Subcutaneous abdominal adipose tissue (tissue), 5 donors: Measurements from ENCODE around the gene HELZ.

Experiments
- H3K27ac ChIP-seq: one replicate; pipeline ENCODE4 v1.7.0; 2013; ENCODE audit warnings: low read depth, mild to moderate bottlenecking, inconsistent platforms, low read length, moderate library complexity
- H3K27me3 ChIP-seq, 5 donors: one replicate each; pipeline ENCODE4 v1.7.0; 2013; ENCODE audit warnings: low read length in 5 of 5, inconsistent platforms in 1 of 5; ENCODE audit not compliant: control insufficient read depth in 5 of 5, insufficient read depth in 4 of 5
- H3K36me3 ChIP-seq, 5 donors: one replicate each; pipeline ENCODE4 v1.7.0; 2013; ENCODE audit warnings: low read length in 5 of 5; ENCODE audit not compliant: control insufficient read depth in 5 of 5, insufficient read depth in 5 of 5
- H3K4me1 ChIP-seq, 5 donors: one replicate each; pipeline ENCODE4 v1.7.0; 2013; ENCODE audit warnings: low read length in 5 of 5, mild to moderate bottlenecking in 3 of 5, moderate library complexity in 1 of 5; ENCODE audit not compliant: control insufficient read depth in 5 of 5, insufficient read depth in 5 of 5
- H3K4me3 ChIP-seq, 5 donors: one replicate each; pipeline ENCODE4 v1.7.0; 2013; ENCODE audit warnings: low read length in 5 of 5, low read depth in 1 of 5
- H3K9ac ChIP-seq, 5 donors: one replicate each; pipeline ENCODE4 v1.7.0; 2013; ENCODE audit warnings: low read length in 5 of 5, mild to moderate bottlenecking in 4 of 5, moderate library complexity in 3 of 5
- H3K9me3 ChIP-seq, 5 donors: one replicate each; pipeline ENCODE4 v1.7.0; 2013; ENCODE audit warnings: low read length in 5 of 5; ENCODE audit not compliant: control insufficient read depth in 5 of 5
- donor health status: healthy.
- donor health status: healthy.
- donor health status: healthy.
- donor health status: healthy.
- donor health status: healthy.

The HELZ gene

GRCh38 chr17:67247416-67247900, 2.5 kb upstream of the HELZ start:
- H3K4me3 ChIP-seq, result no peak overlapping the region
- peaks cover 7 to 33% (median 29%) of the 10 kb centered on the region in 5 donors for H3K4me1 ChIP-seq
- no peaks in the 10 kb centered on the region for H3K27me3 ChIP-seq
- H3K9me3 ChIP-seq, result no peaks in the 10 kb centered on the region
- no peak overlapping the region for H3K27ac ChIP-seq
- no peak overlapping the region for H3K9ac ChIP-seq
- no peaks in the 10 kb centered on the region for H3K36me3 ChIP-seq

GRCh38 chr17:67246653-67247415, 1.8 kb upstream of the HELZ start:
- Histone ChIP-seq H3K4me1 (peaks cover 7 to 38% (median 35%) of the 10 kb centered on the region in 5 donors), H3K27me3 (no peaks in the 10 kb centered on the region), H3K9ac (peak overlapping the region in 2 of 5 donors; percentile 20 to 47), H3K9me3 (no peaks in the 10 kb centered on the region), H3K36me3 (peaks cover 0 to under 1% (median 0%) of the 10 kb centered on the region in 5 donors), H3K27ac (no peak overlapping the region), H3K4me3 (peak overlapping the region in 4 of 5 donors; percentile 55 to 87 (median 83))

GRCh38 chr17:67246403-67246652, 1.3 kb upstream of the HELZ start:
- H3K36me3 ChIP-seq, result peaks cover 0 to 4% (median 0%) of the 10 kb centered on the region in 5 donors
- peak overlapping the region in 4 of 5 donors; percentile 47 to 98 (median 71) for H3K9ac ChIP-seq
- peak overlapping the region; percentile 55 to 87 (median 84) for H3K4me3 ChIP-seq
- H3K27me3 ChIP-seq, result no peaks in the 10 kb centered on the region
- H3K27ac ChIP-seq, result no peak overlapping the region
- H3K9me3 ChIP-seq, result no peaks in the 10 kb centered on the region
- peaks cover 9 to 43% (median 40%) of the 10 kb centered on the region in 5 donors for H3K4me1 ChIP-seq

- H3K9ac ChIP-seq, result peak overlapping the region in 4 of 5 donors; percentile 75 to 98 (median 85)
- peak overlapping the region; percentile 88 for H3K27ac ChIP-seq
- no peaks in the 10 kb centered on the region for H3K27me3 ChIP-seq
- peaks cover 9 to 48% (median 42%) of the 10 kb centered on the region in 5 donors for H3K4me1 ChIP-seq
- no peaks in the 10 kb centered on the region for H3K9me3 ChIP-seq
- peak overlapping the region; percentile 59 to 87 (median 84) for H3K4me3 ChIP-seq
- peaks cover 0 to 4% (median 0%) of the 10 kb centered on the region in 5 donors for H3K36me3 ChIP-seq
Measured at GRCh38 chr17:67245694-67246402, 852 bp upstream of the HELZ start.

GRCh38 chr17:67244431-67245072, 444 bp downstream of the HELZ start:
- H3K36me3 ChIP-seq, result peaks cover 0 to 4% (median 0%) of the 10 kb centered on the region in 5 donors
- H3K4me1 ChIP-seq, result peaks cover 9 to 60% (median 50%) of the 10 kb centered on the region in 5 donors
- H3K27ac ChIP-seq, result peak overlapping the region; percentile 88
- peak overlapping the region; percentile 73 to 98 (median 93) for H3K9ac ChIP-seq
- no peaks in the 10 kb centered on the region for H3K27me3 ChIP-seq
- H3K4me3 ChIP-seq, result peak overlapping the region; percentile 78 to 87 (median 84)
- no peaks in the 10 kb centered on the region for H3K9me3 ChIP-seq

- H3K36me3 ChIP-seq, result peaks cover 5 to 11% (median 9%) of the 10 kb centered on the region in 5 donors
- H3K27me3 ChIP-seq, result no peaks in the 10 kb centered on the region
- peaks cover 9 to 65% (median 53%) of the 10 kb centered on the region in 5 donors for H3K4me1 ChIP-seq
- peak overlapping the region in 3 of 5 donors; percentile 93 to 98 (median 97) for H3K9ac ChIP-seq
- H3K4me3 ChIP-seq, result peak overlapping the region in 4 of 5 donors; percentile 34 to 81 (median 60)
- no peaks in the 10 kb centered on the region for H3K9me3 ChIP-seq
- peak overlapping the region; percentile 88 for H3K27ac ChIP-seq
Measured at GRCh38 chr17:67243284-67243683, 1.7 kb downstream of the HELZ start.

GRCh38 chr17:67241719-67242341, 3.2 kb downstream of the HELZ start:
- peaks cover 7 to 17% (median 14%) of the 10 kb centered on the region in 5 donors for H3K36me3 ChIP-seq
- H3K27ac ChIP-seq, result peak overlapping the region; percentile 21
- H3K4me1 ChIP-seq, result peaks cover 9 to 65% (median 53%) of the 10 kb centered on the region in 5 donors
- no peak overlapping the region for H3K9ac ChIP-seq
- no peaks in the 10 kb centered on the region for H3K9me3 ChIP-seq
- H3K4me3 ChIP-seq, result no peak overlapping the region
- H3K27me3 ChIP-seq, result no peaks in the 10 kb centered on the region

GRCh38 chr17:67239597-67239996, 5.4 kb downstream of the HELZ start:
- H3K4me1 ChIP-seq, result peaks cover 9 to 51% (median 45%) of the 10 kb centered on the region in 5 donors
- H3K9me3 ChIP-seq, result no peaks in the 10 kb centered on the region
- H3K4me3 ChIP-seq, result no peak overlapping the region
- H3K27ac ChIP-seq, result peak overlapping the region; percentile 72
- no peaks in the 10 kb centered on the region for H3K27me3 ChIP-seq
- H3K36me3 ChIP-seq, result peaks cover 18 to 37% (median 20%) of the 10 kb centered on the region in 5 donors
- peak overlapping the region in 2 of 5 donors; percentile 25 to 41 for H3K9ac ChIP-seq

- no peaks in the 10 kb centered on the region for H3K27me3 ChIP-seq
- peaks cover 7 to 47% (median 41%) of the 10 kb centered on the region in 5 donors for H3K4me1 ChIP-seq
- peaks cover 18 to 43% (median 21%) of the 10 kb centered on the region in 5 donors for H3K36me3 ChIP-seq
- H3K27ac ChIP-seq, result peak overlapping the region; percentile 72
- H3K9ac ChIP-seq, result peak overlapping the region in 1 of 5 donors; percentile 25
- no peak overlapping the region for H3K4me3 ChIP-seq
- H3K9me3 ChIP-seq, result no peaks in the 10 kb centered on the region
Measured at GRCh38 chr17:67238991-67239390, 6.0 kb downstream of the HELZ start.
